ENCODE measurements around the gene PTPA.
A peak's percentile ranks its signal among the peaks of the same experiment; 100 is the strongest.

The PTPA gene

DNA sequence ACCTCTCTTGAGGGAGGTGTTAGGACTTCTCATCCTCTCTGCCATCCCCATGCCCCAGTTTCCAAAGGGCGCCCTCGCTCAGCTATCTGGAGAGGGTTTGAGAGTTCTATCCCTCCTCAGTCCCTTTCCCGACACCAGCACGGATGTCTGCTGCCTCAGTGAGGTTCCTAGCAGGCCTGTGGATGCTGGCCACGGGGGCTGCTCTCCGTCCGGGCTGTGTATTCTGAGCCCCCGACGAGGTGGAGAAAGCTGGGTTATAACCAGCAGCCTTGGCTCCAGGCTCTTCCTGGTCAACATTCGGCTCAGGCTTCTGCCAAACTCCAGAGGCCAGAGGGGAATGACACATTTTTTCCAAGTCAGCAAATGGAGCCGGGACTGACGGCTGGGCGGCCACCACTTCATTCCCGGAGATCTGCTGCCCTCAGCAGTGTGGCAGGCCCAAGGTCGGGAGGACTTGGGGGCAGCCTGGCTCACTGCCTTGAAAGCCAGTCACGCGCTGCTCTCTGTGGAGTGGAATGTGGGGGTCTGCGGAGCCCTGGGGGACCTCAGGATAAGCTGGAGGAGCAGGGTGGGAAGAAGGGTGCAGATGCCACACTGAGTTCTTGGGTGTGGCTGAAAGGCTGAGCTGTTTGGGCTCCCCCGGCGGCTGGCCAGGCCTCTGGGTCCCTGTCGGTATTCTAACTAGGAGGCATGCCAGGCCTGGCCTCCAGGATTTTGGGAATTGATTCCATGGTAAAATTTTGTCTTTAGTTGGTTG lies 27.4 kb downstream of the PTPA start:
- DNase-seq (ENCODE audit: low spot score), result no peak

DNA sequence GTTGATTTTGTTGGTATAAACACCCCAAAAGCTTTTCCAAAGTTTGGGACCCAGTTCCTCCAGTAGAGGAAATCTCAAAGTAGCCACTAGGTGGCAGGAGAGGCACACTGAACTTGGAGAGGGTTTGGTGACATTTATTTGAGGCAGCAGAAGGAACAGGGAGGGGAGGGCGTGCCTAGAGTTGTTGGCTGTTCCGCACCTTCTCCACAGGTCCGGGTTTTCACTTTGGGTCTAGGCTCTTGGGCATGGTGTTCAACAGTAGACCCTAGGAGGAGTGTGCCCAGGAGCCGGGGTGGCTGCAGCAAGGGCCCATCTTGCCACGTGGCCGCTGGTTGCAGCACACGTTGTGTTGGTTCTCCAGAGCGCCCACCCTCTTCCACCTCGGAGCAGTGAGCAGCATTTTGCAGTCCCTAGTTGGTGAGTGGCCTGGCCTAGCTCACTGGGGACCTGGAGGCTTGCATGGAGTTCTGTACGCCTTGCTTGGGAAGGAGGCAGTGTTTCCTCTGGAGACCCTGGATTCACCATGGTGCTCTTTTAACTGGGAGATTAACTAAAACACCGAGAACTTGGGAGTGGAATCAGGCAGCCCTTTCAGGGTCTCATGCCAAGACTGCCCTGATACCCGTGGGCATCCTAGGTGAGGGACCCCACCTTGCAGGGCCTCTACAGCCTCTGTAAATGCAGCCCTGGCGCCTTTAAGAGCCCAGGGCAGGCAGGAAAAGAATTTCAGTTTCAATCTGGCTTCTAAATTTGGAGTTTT lies 28.2 kb downstream of the PTPA start:
- peak; percentile 87 for DNase-seq (ENCODE audit: low spot score)

DNA sequence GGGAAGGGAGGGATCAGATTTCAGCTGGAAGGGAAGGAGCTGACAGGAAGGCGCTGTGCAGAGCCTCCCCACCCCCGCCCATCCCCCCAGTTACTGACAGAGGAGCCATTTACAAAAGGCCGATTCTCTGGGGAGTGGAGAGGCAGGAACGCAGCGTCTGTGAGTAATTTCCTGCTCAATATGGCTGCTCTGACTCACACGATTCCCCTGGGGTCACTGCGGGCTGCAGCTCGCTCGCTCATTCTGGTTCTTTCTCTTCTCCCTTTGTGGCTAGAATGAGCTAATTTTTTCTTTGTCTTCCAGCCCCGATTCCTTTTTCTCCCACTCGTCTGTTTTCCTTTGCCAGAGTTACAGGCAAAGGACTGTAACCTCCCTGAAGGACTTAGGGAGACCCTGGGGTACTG lies 28.8 kb downstream of the PTPA start:
- peak; percentile 94 for DNase-seq (ENCODE audit: low spot score)

DNA sequence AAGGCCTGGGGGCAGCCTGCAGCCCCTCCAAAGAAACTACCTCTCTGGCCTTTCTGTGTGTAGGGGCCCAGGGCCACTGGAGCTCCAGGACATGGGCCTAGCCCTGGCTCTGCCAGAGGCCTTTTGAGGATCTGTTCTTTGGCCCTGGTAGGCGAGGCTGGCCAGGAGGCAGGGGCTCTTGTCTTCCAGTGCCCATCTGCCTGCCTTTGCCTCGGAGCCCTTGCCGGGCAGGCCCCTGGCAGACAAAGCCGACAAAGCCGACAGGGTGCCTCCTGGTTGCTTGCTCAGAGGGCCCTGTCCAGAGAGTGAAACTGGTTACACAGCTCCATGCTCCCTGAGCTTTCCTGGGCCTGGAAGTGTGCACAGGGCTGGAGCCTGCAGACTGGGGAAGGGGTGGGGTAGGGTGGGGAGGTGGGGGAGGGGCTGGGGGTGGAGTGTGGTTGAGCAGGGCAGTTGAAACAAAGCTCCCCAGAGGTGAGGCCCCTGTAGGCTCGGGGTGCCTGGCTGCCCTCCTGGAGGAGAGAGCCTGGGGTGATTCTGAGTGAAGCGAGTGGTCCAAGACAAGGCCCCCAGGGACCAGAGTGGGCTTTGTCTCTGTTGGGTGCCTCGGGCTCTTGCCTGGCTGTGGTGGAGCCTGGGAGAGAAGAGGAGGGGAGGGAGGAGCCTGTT lies 29.3 kb downstream of the PTPA start:
- peak; percentile 74 for DNase-seq (ENCODE audit: low spot score)

DNA sequence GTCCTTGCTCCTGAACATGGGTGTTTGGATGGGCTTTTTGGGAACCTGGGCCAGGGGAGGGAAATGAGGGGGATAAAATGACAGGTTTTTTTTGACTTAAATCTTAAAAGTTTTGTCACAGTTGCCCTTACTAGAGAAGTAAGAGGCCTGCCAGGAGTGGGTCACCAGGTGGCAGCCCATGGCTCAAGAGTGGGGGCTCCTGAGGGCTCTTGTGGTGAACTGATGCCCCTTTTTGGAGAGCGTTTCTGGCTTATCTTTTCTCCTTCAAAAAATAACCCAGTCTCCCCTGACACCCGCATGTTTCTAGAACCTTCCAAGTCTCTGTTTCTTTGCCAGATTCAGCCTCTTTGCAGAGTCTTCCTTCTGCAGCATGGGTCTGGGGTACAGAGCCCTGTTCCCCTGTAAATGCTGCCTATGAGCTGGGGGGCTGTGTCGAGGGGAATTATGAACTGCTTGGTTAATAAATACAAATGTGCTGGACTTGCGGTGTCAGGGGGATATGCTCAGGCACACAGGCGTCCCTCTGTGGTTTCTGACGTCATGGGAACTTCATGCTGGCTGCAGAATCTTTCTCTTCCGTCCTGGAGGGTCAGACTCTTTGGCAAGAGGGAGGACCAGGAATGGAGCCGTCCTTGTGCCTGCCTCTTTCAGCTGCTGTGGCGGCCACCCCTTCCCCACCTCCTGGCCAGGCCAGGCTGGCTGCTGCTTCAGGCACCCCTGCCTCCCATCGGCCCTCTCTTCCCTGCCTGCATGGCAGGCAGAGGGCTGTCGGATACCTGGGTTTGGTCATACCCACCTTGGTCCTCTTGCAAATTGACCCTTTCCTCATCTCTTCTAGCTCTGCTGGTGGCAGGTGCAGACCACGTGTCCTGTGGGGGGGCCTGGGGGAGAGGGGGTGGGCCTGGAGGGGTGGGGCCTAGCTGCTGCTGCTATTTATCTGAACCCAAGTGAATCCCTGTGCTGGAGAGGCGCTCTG lies 30.1 kb downstream of the PTPA start:
- DNase-seq (ENCODE audit: low spot score), result peak; percentile 73

DNA sequence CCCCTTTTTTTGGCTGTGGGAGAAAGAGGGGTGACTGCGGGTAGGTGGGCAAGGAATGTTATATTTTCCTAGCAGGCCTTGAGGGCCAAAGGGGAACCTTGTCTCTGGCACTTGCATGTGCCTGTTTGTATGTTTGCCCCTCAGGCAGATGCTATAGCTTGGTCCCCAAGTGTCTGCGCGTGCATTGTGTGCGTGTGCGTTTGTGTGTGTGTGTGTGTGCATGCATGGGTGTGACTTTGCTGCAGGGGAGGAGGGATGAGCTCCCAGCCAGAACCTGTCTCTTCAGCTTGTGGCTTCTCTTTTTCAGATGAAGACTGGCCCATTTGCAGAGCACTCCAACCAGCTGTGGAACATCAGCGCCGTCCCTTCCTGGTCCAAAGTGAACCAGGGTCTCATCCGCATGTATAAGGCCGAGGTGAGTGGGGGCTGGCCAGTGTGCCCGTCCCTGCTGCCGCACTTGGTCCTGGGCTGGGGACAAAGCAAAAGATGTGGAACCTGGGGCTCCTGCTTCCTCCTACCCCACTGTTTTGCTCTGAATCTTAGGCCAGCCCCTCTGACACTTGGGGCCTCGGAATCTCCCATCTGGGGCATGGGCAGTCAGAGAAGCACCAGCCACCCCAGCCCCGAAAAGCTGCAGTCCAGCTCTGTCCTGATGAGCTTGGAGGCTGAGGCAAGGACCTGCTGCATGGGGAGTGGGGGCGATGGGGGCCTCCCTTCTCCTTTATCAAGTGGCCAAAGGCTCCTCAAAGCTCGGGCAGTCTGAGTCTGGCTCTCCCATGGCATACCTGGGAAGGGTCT lies 31.1 kb downstream of the PTPA start:
- DNase-seq (ENCODE audit: low spot score), result no peak

DNA sequence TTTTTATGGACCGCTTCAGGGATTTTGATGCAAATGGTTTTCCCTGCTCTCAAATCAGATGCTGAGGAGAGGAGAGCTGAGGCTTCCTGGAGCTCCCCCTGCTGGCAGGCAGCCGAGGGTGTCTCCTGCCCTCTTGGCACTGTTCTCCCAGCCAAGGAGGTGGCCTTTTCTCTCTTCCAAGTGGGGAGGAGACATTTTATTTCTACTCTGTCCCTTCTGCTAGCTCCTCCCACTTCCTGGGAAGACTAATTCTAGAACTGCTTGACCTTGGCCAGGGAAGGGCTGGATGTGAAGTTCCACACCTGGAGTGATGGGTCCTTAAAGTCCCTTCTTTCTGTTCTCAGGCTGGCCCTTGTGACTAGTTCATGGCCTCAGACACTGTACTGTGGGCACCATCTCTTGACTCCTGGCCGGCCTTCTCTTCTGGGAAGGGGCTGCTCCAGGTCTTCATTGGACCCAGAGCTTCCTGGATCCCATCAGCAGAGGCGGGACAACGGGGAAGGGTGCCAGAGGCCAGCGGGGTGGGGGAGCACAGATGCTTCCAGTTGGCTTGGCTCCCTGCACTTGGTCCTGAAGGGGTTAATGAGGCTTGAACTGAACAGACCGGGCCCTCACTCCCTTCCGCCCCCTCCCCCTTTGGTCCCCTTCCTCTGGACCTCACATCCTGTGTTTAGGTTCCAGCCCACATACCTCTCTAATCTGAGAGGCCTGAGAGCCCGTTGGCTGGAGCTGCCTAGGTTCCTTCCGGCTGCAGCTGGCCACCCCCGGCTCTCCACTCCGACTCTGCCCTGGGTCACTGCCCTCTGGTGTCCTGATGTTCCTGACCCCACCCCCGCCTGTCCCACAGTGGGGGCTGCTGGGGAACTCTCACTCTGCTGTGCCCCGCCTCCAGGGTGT lies 32.1 kb downstream of the PTPA start:
- DNase-seq (ENCODE audit: low spot score), result peak; percentile 87

DNA sequence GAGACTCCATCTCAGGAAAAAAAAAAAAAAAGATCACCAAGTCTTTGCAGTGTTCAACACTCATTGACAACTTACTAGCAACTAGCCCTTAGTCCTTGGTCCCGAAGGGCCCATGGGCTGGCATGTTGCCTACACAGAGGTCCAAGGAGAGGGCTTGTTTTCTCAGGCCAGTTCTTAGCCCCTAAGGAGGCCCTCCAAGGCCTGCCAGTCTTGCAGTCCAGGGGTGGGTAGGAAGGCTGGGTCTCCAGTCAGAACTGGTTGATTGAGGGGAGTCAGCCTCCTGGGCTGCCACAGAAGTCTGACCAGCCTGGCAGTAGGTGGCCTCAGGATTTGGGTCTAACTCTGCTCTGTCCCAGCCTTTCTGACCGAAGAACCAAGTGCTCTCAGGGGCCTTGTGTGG lies 34.1 kb downstream of the PTPA start:
- no peak for DNase-seq (ENCODE audit: low spot score)

DNA sequence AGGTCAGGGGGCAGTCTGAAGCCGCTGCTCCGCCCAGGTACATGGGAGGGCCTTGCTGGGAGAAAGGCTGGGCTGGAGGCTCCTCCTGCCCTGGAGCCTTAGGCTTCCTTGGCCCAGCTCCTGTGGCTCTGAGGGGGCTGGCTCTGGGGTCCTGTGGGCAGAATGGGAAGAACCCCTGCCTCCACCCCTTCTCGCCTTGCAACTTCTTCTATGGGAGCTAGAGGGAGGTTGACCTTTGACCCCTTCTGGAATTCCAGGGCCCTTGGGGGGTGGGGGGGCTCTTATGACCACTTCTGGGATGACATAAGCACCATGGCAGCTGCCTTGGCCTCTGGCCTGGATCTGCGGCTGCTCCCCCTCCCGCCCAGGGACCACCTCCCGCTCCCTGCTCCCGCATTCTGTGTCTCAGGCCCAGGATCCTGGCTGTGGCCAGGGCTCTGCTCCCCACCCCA lies 34.7 kb downstream of the PTPA start:
- DNase-seq (ENCODE audit: low spot score), result peak; percentile 88

DNA sequence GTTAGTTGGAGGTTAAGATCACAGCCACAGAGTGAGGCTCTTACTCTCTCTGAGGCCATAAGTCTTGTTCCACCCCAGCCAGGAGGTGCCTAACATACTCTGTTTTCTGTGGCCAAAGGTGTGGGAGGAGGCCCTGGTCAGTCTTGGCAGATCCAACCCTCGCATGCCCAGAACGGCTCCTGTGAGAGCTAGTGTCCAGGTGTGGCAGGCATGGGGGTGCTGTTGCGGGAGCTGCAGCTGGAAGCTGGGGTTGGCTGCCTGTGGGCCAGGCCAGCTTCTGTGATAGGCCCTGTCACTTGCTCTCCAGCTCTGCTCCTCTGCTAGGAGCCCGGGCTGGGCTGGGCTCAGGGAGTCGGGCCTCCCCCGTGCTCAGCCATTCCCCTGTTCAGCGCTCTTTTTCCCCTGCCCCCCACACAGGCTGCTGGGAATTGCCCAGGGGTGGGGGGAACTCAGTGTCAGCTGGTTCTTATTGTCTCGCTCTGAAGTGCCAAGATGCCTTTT lies 35.3 kb downstream of the PTPA start:
- DNase-seq (ENCODE audit: low spot score), result no peak

DNA sequence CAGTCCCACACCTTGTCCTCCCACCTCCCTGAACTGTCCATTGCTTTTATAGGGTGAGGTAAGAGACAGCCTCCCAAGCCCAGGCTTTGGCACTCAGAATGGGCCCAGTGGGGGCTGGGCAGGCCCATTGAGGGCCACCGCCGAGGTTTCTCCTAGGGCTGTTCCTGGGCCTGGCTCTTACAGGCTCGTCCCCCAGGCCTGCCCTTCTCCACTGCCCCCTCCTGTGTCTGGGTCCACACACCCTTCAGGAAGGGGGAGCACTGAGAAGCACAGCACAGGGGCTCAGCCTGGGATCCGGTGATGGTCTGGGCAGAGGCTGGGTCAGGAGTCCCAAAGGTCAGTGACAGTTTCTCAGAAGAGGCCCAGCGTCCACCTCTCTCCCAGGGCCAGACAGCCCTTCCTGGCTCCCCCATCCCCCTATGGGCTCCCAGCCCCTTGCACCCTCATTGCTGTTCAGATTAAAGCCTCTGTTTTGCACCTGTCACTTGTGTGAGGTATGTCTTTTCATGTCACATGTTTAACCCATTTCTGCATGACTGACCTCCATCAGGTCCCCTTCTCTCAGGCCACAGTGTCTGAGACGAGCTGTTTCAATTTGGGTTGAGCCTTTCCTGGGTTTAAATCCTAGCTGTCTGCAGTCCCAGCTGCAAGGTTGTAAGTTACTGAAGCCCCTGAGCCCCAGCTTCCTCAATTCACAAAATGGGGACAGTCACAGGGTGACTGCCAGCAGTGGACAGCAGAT lies 37.4 kb downstream of the PTPA start:
- no peak for DNase-seq (ENCODE audit: low spot score)

DNA sequence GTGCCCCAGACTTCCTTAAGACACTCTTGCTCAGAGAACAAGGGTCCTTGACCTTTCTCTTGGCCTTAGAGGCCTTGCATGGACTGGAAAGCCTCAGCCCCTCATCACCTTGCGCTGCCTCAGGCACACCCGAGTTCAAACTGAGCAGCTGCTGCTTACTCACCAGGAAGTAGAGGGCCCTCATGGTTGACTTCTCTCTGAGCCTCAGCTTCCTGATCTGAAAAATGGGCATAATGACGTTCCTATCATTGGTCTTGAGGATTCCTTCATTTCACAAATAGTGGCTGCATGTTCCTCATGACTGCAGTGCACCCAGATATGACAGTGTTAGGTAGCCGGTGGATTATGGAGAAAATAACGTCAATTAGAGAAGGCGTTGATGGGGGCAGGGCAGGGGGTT lies 38.2 kb downstream of the PTPA start:
- DNase-seq (ENCODE audit: low spot score), result no peak

DNA sequence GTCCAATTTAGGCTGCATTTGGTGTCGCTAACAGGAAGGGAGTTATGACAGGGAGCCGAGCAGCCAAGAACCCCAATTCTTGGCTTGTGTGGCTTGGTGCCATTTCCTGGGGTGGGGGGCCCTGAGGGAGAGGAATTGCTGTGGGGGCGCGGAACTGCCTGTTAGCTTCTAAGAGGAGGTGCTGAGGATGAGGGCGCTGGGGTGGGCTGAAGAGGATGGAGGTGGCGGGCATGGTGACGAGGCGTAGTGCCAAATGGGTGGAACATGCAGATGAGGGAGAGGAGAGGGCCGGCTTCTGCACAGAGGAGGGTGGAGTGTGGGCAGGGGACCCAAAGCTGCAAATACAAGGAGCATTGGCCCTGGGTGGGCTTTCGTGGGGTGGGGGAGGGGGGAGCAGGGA lies 38.9 kb downstream of the PTPA start:
- DNase-seq (ENCODE audit: low spot score), result no peak

DNA sequence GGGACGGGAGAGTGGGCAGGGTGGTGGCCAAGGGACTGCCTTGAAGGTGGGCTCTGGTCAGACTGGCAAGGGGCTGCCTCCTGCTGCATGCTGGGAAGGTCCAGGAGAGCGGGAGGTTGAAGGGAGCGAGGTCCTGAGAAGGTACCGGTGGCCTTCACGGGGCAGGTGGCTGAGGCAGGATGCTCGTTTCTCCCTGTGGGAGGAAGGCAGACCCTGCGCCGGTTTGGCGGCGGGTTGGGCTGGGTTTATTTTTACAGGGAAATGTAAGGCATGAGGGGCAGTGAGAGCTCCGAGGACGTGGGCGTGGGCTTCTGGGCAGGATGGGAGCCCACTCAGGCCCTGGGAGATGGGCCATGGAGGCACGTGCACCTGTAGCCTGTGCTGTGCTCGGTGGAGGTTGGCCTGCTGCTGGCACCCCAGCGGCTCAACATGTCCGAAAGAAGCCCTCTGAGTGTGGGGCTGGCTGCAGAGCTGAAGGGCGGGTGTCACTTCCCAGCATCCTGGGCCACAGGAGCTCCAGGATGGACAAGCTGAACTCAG lies 39.5 kb downstream of the PTPA start:
- DNase-seq (ENCODE audit: low spot score), result no peak

DNA sequence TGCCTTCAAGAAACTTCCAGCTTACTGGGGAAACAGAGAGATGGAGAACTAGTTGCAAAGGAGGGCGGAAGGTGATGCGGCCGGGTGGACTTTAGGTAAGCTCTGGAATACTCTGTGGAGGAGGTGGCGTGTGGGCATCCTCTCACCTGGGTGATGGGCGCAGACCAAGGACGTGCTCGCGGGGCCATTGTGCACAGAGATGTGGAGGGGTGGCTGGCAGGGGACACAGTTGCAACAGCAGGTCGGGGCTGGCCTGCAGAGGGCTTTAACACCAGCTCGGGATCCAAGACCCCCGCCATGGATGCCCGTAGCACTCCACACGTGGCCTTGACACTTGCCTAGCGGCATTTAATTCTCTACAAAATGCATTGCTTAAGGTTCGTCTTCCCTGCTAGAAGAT lies 40.3 kb downstream of the PTPA start:
- DNase-seq (ENCODE audit: low spot score), result no peak

DNA sequence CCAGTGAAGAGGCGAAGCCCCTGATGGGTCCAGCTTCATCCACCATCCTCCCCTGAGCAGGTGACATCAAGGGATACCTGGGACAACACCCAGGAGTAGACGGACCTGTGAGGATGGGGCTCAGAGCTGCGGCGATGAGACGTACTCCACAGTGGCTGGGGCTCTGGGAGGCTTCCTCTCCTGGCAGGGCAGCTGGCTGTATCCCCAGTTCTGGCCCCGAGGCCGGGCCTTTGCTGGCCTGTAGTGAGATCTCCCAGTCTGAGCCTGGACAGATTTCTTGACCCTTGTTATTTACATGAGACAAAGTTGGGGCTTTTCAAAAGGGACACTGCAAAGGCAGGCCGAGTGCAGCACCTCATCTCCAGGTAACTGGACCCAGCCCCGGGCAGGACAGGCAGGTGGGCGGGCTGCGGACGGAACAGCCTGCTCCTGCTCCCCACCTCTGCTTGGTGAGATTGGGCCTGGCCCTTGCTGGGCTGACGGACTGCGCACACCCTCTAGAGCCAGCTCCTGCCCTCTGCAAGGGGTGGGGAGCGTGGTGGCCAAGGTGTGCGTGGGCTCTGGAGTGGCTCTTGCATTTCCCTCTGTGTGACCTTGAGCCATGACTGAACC lies 43.8 kb downstream of the PTPA start:
- no peak for DNase-seq (ENCODE audit: low spot score)

DNA sequence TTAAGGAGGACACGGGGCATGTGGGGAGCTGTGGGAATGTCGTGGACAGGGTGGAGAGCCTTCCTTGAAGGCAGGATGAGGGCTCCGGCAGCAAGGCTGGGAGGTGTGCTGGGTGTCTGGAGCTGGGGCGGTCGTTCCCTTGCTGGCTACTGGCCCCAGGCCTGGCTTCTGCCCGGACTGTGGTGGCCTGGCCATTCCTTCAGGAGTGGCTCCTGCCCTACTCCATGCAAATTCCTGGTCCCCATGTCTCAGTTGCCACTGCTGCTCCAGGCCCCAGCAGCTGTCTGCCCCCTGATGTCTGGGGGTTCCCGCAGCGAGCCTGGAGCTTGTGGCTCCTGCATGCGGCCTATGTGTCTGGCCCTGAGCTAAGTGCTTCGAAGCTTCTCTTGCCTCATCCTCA lies 44.9 kb downstream of the PTPA start:
- no peak for DNase-seq (ENCODE audit: low spot score)

Measured in left forelimb (tissue), 1 donor.